MM.1S (cell line): ENCODE results near the gene COA3.

Experiments used
- EZH2 ChIP-seq: fragments of 300-600 bp; sonication (generic); optimal IDR thresholded peaks from 2 replicates; pipeline ENCODE3; 2017; ENCODE audit warnings: low read depth, mild to moderate bottlenecking, antibody characterized with exemption, low read length, mixed read lengths
- EZH2phosphoT487 ChIP-seq: fragments of 300-600 bp; sonication (generic); IDR thresholded peaks from 2 replicates; pipeline ENCODE4 v1.6.1; 2018; ENCODE audit warnings: antibody characterized with exemption, low read length
- TF ChIP-seq, protein P1 (sequence below): fragments of 300-600 bp; sonication (generic); IDR thresholded peaks from 2 replicates; pipeline ENCODE4 v1.5.1; 2016; ENCODE audit warnings: antibody characterized with exemption, low read length, mixed read lengths

DNA sequence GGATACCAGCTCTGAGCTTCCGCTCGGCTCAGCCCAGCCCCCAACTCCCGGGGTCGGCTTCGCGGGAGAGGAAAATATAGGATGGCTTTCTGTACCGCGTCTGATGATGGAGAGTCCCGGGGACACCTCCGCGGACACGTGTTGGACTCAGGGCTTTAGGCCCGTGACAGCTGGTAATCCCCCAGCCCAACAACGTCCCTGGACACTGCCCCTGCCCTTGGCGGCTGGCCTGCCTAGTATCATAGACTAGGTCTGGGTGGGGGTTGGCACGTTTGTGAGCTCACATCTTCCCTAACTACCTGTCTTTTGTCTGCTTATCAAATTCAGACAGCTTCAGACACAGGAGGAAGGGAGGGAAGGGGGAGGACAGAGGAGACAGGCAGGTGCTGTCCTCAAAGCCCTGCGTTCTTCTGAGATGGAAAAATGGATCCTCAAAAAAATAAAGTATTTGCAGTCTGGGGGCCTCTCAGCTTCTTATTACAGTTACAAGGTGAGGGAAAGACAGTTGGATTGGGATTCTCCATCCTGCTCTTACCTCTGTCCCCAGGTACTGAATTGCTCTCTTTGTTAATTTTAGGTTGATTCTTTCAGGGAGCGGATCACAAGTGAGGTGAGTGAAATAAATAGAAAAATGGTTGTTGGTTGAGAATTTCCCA is 35.4 kb upstream of the COA3 start:
- TF ChIP-seq, protein P1, sequence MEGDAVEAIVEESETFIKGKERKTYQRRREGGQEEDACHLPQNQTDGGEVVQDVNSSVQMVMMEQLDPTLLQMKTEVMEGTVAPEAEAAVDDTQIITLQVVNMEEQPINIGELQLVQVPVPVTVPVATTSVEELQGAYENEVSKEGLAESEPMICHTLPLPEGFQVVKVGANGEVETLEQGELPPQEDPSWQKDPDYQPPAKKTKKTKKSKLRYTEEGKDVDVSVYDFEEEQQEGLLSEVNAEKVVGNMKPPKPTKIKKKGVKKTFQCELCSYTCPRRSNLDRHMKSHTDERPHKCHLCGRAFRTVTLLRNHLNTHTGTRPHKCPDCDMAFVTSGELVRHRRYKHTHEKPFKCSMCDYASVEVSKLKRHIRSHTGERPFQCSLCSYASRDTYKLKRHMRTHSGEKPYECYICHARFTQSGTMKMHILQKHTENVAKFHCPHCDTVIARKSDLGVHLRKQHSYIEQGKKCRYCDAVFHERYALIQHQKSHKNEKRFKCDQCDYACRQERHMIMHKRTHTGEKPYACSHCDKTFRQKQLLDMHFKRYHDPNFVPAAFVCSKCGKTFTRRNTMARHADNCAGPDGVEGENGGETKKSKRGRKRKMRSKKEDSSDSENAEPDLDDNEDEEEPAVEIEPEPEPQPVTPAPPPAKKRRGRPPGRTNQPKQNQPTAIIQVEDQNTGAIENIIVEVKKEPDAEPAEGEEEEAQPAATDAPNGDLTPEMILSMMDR = no peak
- TF ChIP-seq EZH2 (no peak), EZH2phosphoT487 (no peak)
